ENCODE data around the gene CCNB2.

GRCh38 chr15:59087731-59088130 lies 17.2 kb upstream of the CCNB2 start:
- no peak for TF ChIP-seq CTCF (IDR thresholded peaks at IDR 0.05)
- TF ChIP-seq POLR2A (IDR thresholded peaks at IDR 0.05; ENCODE audit: low read depth): no peak
- TF ChIP-seq EP300 (IDR thresholded peaks at IDR 0.05): no peak

Data from esophagus muscularis mucosa (tissue), 4 donors.